GM04503 (cell line): Measurements from ENCODE around the gene ITFG2.
A peak's percentile ranks its signal among the peaks of the same experiment; 100 is the strongest.

ENCODE experiments used
- DNase-seq: peaks from one replicate; pipeline ENCODE4 v3.0.0-alpha.2; 2012; ENCODE audit warnings: low read depth

Gene ITFG2

GRCh38 chr12:2832550-2833127 is 20.2 kb downstream of the ITFG2 start:
- no peak for DNase-seq

GRCh38 chr12:2833327-2833726 is 20.9 kb downstream of the ITFG2 start:
- DNase-seq = no peak

- DNase-seq = no peak
Observed at GRCh38 chr12:2833810-2834209, 21.3 kb downstream of the ITFG2 start.

- no peak for DNase-seq
Observed at GRCh38 chr12:2834581-2835491, 22.4 kb downstream of the ITFG2 start, which contains the start of gene NRIP2. TSS of gene NRIP2 (minus strand) at chr12:2835035. CDS start at chr12:2834983, 52 bp downstream.

- DNase-seq = no peak
Observed at GRCh38 chr12:2835691-2836403, 23.4 kb downstream of the ITFG2 start.

GRCh38 chr12:2836574-2836973 is 24.1 kb downstream of the ITFG2 start:
- DNase-seq = no peak

- DNase-seq = no peak
Observed at GRCh38 chr12:2841056-2841650, 28.7 kb downstream of the ITFG2 start.

- no peak for DNase-seq
Observed at GRCh38 chr12:2842948-2843347, 30.5 kb downstream of the ITFG2 start.

- DNase-seq = no peak
Observed at GRCh38 chr12:2844786-2845185, 32.3 kb downstream of the ITFG2 start.

- DNase-seq = no peak
Observed at GRCh38 chr12:2845280-2845679, 32.8 kb downstream of the ITFG2 start.

- DNase-seq = no peak
Observed at GRCh38 chr12:2851931-2852330, 39.5 kb downstream of the ITFG2 start.

GRCh38 chr12:2853626-2854025 is 41.2 kb downstream of the ITFG2 start:
- peak; percentile 27 for DNase-seq

- no peak for DNase-seq
Observed at GRCh38 chr12:2854669-2855453, 42.4 kb downstream of the ITFG2 start.

GRCh38 chr12:2855546-2855945 is 43.1 kb downstream of the ITFG2 start:
- no peak for DNase-seq

GRCh38 chr12:2856051-2856450 is 43.6 kb downstream of the ITFG2 start:
- no peak for DNase-seq

GRCh38 chr12:2857021-2857431 is 44.6 kb downstream of the ITFG2 start, which contains the start of gene TEX52:
TSS of gene TEX52 (minus strand) at chr12:2857039. CDS start at chr12:2857026, 13 bp downstream.
- DNase-seq = no peak

- no peak for DNase-seq
Observed at GRCh38 chr12:2857576-2857975, 45.1 kb downstream of the ITFG2 start.

- DNase-seq = no peak
Observed at GRCh38 chr12:2858334-2858733, 45.9 kb downstream of the ITFG2 start.

GRCh38 chr12:2858944-2859421 is 46.5 kb downstream of the ITFG2 start:
- no peak for DNase-seq

GRCh38 chr12:2860170-2860569 is 47.7 kb downstream of the ITFG2 start:
- DNase-seq = no peak

- no peak for DNase-seq
Observed at GRCh38 chr12:2862876-2863275, 50.4 kb downstream of the ITFG2 start.
